Endothelial cell of umbilical vein (primary cell): ENCODE measurements around the gene CHRM4. TPM values are rescaled to one million over a fixed set of nuclear protein-coding genes. Genes with fewer than 3 reads are reported as not detected.

Experiments
- BruUV-seq: library from RNA; stranded (reverse); fragments of 400-500 nt; replicated peaks from 2 replicates; lab custom pipeline; 2021; lab: Mats Ljungman, UMichigan
- CTCF ChIA-PET: fragments of 300-600, 350-600 bp; sonication (Branson Sonifier 250); formaldehyde crosslinking; loops from one replicate; lab custom pipeline; 2021; ENCODE audit warnings: antibody characterized with exemption, inconsistent platforms; lab: Charles Lee
- POLR2A ChIA-PET: fragments of 300-600, 350-600 bp; sonication (Branson Sonifier 250); formaldehyde crosslinking; loops from one replicate; lab custom pipeline; 2021; ENCODE audit warnings: antibody characterized with exemption, inconsistent platforms; lab: Charles Lee
- DNase-seq: peaks from one replicate; pipeline ENCODE4 v3.0.0-alpha.2; 2011; ENCODE audit warnings: low read depth, low spot score
- FAIRE-seq: peaks from 2 replicates; lab custom pipeline; 2011; peaks lifted over from hg19 to GRCh38; lab: Jason Lieb, UNC
- H2AFZ ChIP-seq: 2 replicates; pipeline ENCODE4 v1.6.0; 2012; ENCODE audit warnings: low read depth, low read length, control low read depth, inconsistent platforms
- H3K27ac ChIP-seq: 2 replicates; pipeline ENCODE4 v1.5.1; 2011; ENCODE audit warnings: low read depth, mild to moderate bottlenecking, control low read depth, low read length, moderate library complexity; ENCODE audit not compliant: insufficient read depth
- H3K27me3 ChIP-seq, 2 experiments: 2 replicates each; pipeline versions ENCODE4 v1.6.0 to v1.6.1; 2011; ENCODE audit warnings: low read length in 2 of 2, mixed read lengths in 1 of 2; ENCODE audit not compliant: control insufficient read depth in 2 of 2, insufficient read depth in 2 of 2
- H3K36me3 ChIP-seq, 2 experiments: 2 replicates in 1 of 2; 3 replicates in 1 of 2; pipeline ENCODE4 v1.5.1; 2011; ENCODE audit warnings: low read length in 2 of 2, mild to moderate bottlenecking in 1 of 2, moderate library complexity in 1 of 2; ENCODE audit not compliant: control insufficient read depth in 2 of 2, insufficient read depth in 2 of 2; ENCODE audit errors: extremely low read depth in 1 of 2
- H3K4me1 ChIP-seq: 3 replicates; pipeline ENCODE4 v1.5.1; 2011; ENCODE audit warnings: mild to moderate bottlenecking, low read length; ENCODE audit not compliant: control insufficient read depth, insufficient read depth; ENCODE audit errors: extremely low read depth
- H3K4me2 ChIP-seq: 2 replicates; pipeline ENCODE4 v1.6.1; 2011; ENCODE audit warnings: low read length, control low read depth, mixed read lengths; ENCODE audit not compliant: insufficient read depth
- H3K4me3 ChIP-seq, 3 experiments: fragments of 200-600 bp in 1 of 3; sonication (generic), shearing (Covaris generic) in 1 of 3; replicated peaks in 1 of 3; 2 replicates each; pipeline ENCODE4 v1.5.1; 2011 to 2016; ENCODE audit warnings: control low read depth in 3 of 3, low read length in 3 of 3, mild to moderate bottlenecking in 2 of 3, inconsistent platforms in 1 of 3, low read depth in 1 of 3, moderate library complexity in 1 of 3; ENCODE audit not compliant: insufficient read depth in 1 of 3
- H3K79me2 ChIP-seq: 2 replicates; pipeline ENCODE4 v1.6.0; 2012; ENCODE audit warnings: low read length, inconsistent platforms; ENCODE audit not compliant: control insufficient read depth, insufficient read depth
- H3K9ac ChIP-seq: replicated peaks from 2 replicates; pipeline ENCODE3; 2011; ENCODE audit warnings: low read length, control low read depth; ENCODE audit not compliant: insufficient read depth; ENCODE audit errors: extremely low read depth
- H3K9me1 ChIP-seq: replicated peaks from 3 replicates; pipeline ENCODE4 v1.6.0; 2011; ENCODE audit warnings: mild to moderate bottlenecking, low read length; ENCODE audit not compliant: control insufficient read depth, insufficient read depth; ENCODE audit errors: extremely low read depth
- H3K9me3 ChIP-seq: replicated peaks from 2 replicates; pipeline ENCODE4 v1.5.1; 2012; ENCODE audit warnings: low read length, inconsistent platforms; ENCODE audit not compliant: control insufficient read depth, insufficient read depth
- H4K20me1 ChIP-seq: replicated peaks from 2 replicates; pipeline ENCODE3; 2011; ENCODE audit warnings: mild to moderate bottlenecking, low read length; ENCODE audit not compliant: control insufficient read depth, insufficient read depth; ENCODE audit errors: extremely low read depth
- EZH2 ChIP-seq: IDR thresholded peaks from 2 replicates; pipeline ENCODE4 v1.6.1; 2012; ENCODE audit warnings: borderline replicate concordance, low read depth, mild to moderate bottlenecking, moderate library complexity, low read length, inconsistent platforms; ENCODE audit not compliant: severe bottlenecking
- FOS ChIP-seq: IDR thresholded peaks from 2 replicates; pipeline ENCODE4 v1.6.1; 2011; ENCODE audit warnings: mild to moderate bottlenecking, low read length, moderate library complexity, borderline replicate concordance; ENCODE audit not compliant: insufficient read depth
- GATA2 ChIP-seq: IDR thresholded peaks from 2 replicates; pipeline ENCODE4 v1.7.0; 2011; ENCODE audit warnings: low read depth, mild to moderate bottlenecking, moderate library complexity, mixed read lengths, low read length; ENCODE audit not compliant: insufficient read length, insufficient read depth
- JUN ChIP-seq: IDR thresholded peaks from 2 replicates; pipeline ENCODE4 v1.6.1; 2011; ENCODE audit warnings: borderline replicate concordance, low read depth; ENCODE audit not compliant: insufficient read length, insufficient read depth
- MYC ChIP-seq: IDR thresholded peaks from one replicate; pipeline ENCODE4 v1.6.1; 2011; ENCODE audit warnings: mild to moderate bottlenecking, low read depth, low read length
- POLR2A ChIP-seq: IDR thresholded peaks from 2 replicates; pipeline ENCODE4 v1.6.1; 2012; ENCODE audit warnings: low read depth, mild to moderate bottlenecking, control low read depth, low read length
- POLR2AphosphoS5 ChIP-seq: IDR thresholded peaks from 2 replicates; pipeline ENCODE4 v1.6.1; 2012; ENCODE audit warnings: low read depth, mild to moderate bottlenecking, control low read depth, low read length, moderate library complexity; ENCODE audit not compliant: insufficient read depth
- dilution Hi-C: fragments of 300-500 bp; cut with MboI; formaldehyde crosslinking; loops from one replicate; pipeline ENCODE4 v1.15.0; 2019; ENCODE audit warnings: low sequenced_read_pairs; ENCODE audit not compliant: extremely low pct_ligation_motif_present
- intact Hi-C: fragments of 100-400 bp; cut with micrococcal nuclease; formaldehyde crosslinking; loops from one replicate; pipeline ENCODE4 v1.10.0; 2022
- polyA plus RNA-seq, 4 experiments: library from polyadenylated mRNA; depleted of rRNA in 3 of 4; stranded (reverse) in 3 of 4; unstranded in 1 of 4; fragments of >200 nt; gene quantifications; 2 replicates each; pipeline versions ENCODE4 v1.2.1 to v1.2.3, GENCODE V29; 2011 to 2012; ENCODE audit warnings: missing spikeins in 1 of 4
- total RNA-seq: library from RNA; stranded (reverse); gene quantifications from 2 replicates; pipeline ENCODE4 v1.2.3, GENCODE V29; 2021
- TF ChIP-seq, protein P1 (sequence below): IDR thresholded peaks from 2 replicates; pipeline ENCODE4 v1.6.1; 2011; ENCODE audit not compliant: insufficient read depth, insufficient read length
- TF ChIP-seq, protein P2 (sequence below), 2 donors: IDR thresholded peaks; 1 replicate in 1 of 2; 2 replicates in 1 of 2; pipeline ENCODE4 v1.5.1; 2011; ENCODE audit warnings: low read length in 2 of 2, mild to moderate bottlenecking in 2 of 2, moderate library complexity in 2 of 2, control low read depth in 1 of 2, inconsistent platforms in 1 of 2, low read depth in 1 of 2; ENCODE audit not compliant: insufficient read depth in 1 of 2; ENCODE audit errors: extremely low read depth in 1 of 2

Gene CHRM4
- total and polyA plus RNA-seq, 2 donors (not counting 3 experiments of a cell fraction or from before 2014, with no cell fraction given), result 0.04 to 0.22 TPM

DNA sequence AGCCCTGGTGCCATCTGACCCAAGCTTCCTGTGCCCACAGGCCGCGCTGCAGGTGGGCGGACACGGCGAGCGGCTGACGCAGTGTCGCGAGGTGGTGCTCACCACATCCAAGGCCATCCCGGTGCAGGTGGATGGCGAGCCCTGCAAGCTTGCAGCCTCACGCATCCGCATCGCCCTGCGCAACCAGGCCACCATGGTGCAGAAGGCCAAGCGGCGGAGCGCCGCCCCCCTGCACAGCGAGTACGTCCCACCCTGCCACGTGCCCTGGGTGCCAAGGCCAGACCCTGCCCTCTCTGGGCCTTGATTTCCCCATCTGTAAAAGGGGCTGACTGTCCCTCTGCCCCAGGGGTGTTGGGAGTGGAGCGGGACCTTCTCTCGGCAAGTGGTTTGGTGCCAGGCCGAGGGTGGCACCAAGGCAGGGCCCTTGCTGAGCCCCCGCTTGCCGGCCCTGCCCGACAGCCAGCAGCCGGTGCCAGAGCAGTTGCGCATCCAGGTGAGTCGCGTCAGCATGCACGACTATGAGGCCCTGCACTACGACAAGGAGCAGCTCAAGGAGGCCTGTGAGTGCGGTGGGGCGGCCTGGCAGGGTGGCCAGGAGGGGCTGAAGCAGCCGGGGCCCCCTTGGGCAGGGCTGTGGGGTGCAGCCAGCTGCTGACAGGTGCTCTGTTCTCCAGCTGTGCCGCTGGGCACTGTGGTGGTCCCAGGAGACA is 16.0 kb downstream of the CHRM4 start:
- TF ChIP-seq POLR2AphosphoS5 (no peak), FOS (no peak), EZH2 (no peak), MYC (no peak), POLR2A (no peak), JUN (no peak), GATA2 (no peak)
- TF ChIP-seq, protein P1, sequence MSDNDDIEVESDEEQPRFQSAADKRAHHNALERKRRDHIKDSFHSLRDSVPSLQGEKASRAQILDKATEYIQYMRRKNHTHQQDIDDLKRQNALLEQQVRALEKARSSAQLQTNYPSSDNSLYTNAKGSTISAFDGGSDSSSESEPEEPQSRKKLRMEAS, result no peak
- TF ChIP-seq, protein P2, sequence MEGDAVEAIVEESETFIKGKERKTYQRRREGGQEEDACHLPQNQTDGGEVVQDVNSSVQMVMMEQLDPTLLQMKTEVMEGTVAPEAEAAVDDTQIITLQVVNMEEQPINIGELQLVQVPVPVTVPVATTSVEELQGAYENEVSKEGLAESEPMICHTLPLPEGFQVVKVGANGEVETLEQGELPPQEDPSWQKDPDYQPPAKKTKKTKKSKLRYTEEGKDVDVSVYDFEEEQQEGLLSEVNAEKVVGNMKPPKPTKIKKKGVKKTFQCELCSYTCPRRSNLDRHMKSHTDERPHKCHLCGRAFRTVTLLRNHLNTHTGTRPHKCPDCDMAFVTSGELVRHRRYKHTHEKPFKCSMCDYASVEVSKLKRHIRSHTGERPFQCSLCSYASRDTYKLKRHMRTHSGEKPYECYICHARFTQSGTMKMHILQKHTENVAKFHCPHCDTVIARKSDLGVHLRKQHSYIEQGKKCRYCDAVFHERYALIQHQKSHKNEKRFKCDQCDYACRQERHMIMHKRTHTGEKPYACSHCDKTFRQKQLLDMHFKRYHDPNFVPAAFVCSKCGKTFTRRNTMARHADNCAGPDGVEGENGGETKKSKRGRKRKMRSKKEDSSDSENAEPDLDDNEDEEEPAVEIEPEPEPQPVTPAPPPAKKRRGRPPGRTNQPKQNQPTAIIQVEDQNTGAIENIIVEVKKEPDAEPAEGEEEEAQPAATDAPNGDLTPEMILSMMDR (IDR thresholded peaks at IDR 0.05; ENCODE audit: extremely low read depth in 1 of 2, insufficient read depth in 1 of 2, low read depth in 1 of 2, low read length in 2 of 2), result no peak
- Histone ChIP-seq H3K27me3 (no peaks in the 10 kb centered on the region), H4K20me1 (no peaks in the 10 kb centered on the region), H2AFZ (no peak overlapping the region), H3K4me1 (peaks cover 2% of the 10 kb centered on the region), H3K79me2 (no peaks in the 10 kb centered on the region), H3K36me3 (peaks cover 3 to 43% of the 10 kb centered on the region in 2 experiments), H3K4me2 (no peak overlapping the region), H3K9me3 (no peaks in the 10 kb centered on the region), H3K27ac (no peak overlapping the region), H3K9me1 (no peaks in the 10 kb centered on the region), H3K9ac (no peak overlapping the region), H3K4me3 (no peak overlapping the region)
- ChIA-PET CTCF (interaction anchor here (0.8 to 1.6 kb wide), 4 partner anchors 16 to 27 kb away, joined by 3 to 5 read pairs (median 4); partner anchors contain the start of gene CHRM4), POLR2A (no interaction called here)
- dilution Hi-C loops (no loop called here), intact Hi-C loops (no loop called here)
- DNase-seq, result no peak
- no TSS peak for BruUV-seq
- no peak for FAIRE-seq
